ENCODE measurements around the gene BACE2.

BACE2 gene

GRCh38 chr21:41245509-41246135, 77.7 kb downstream of the BACE2 start:
- DNase-seq (ENCODE audit: insufficient read length, low spot score) (no peak), FAIRE-seq (no peak)

GRCh38 chr21:41246808-41247207, 78.8 kb downstream of the BACE2 start:
- no peak for FAIRE-seq
- DNase-seq (ENCODE audit: insufficient read length, low spot score) = no peak
- TF ChIP-seq CTCF (IDR thresholded peaks at IDR 0.05; ENCODE audit: insufficient read depth, missing control alignments) = no peak

More at GRCh38 chr21:41245509-41246135, 77.7 kb downstream of the BACE2 start:
- TF ChIP-seq CTCF (IDR thresholded peaks at IDR 0.05; ENCODE audit: insufficient read depth, missing control alignments) = no peak

GRCh38 chr21:41247561-41248545, 79.9 kb downstream of the BACE2 start:
- no peak for FAIRE-seq
- DNase-seq (ENCODE audit: insufficient read length, low spot score) = no peak
- no peak for TF ChIP-seq CTCF (IDR thresholded peaks at IDR 0.05; ENCODE audit: insufficient read depth, missing control alignments)

GRCh38 chr21:41249476-41249875, 81.5 kb downstream of the BACE2 start:
- DNase-seq (ENCODE audit: insufficient read length, low spot score) (no peak), FAIRE-seq (no peak)
- no peak for TF ChIP-seq CTCF (IDR thresholded peaks at IDR 0.05; ENCODE audit: insufficient read depth, missing control alignments)

- DNase-seq (ENCODE audit: insufficient read length, low spot score) (no peak), FAIRE-seq (no peak)
- no peak for TF ChIP-seq CTCF (IDR thresholded peaks at IDR 0.05; ENCODE audit: insufficient read depth, missing control alignments)
These were observed 82.6 kb downstream of the BACE2 start for GRCh38 chr21:41250519-41250918.

GRCh38 chr21:41251961-41252642, 84.1 kb downstream of the BACE2 start:
- TF ChIP-seq CTCF (IDR thresholded peaks at IDR 0.05; ENCODE audit: insufficient read depth, missing control alignments) = no peak
- DNase-seq (ENCODE audit: insufficient read length, low spot score) = no peak
- no peak for FAIRE-seq
